PFSK-1 (cell line): Measurements from ENCODE around the gene CELF4.

Experiments
- FOXP2 ChIP-seq: optimal IDR thresholded peaks from 2 replicates; pipeline ENCODE3; 2011; ENCODE audit warnings: borderline replicate concordance, control low read depth, inconsistent platforms; ENCODE audit not compliant: insufficient read depth; ENCODE audit errors: extremely low read length, extremely low read depth
- POLR2AphosphoS5 ChIP-seq: IDR thresholded peaks from 2 replicates; pipeline ENCODE4 v1.6.1; 2012; ENCODE audit warnings: low read depth, mild to moderate bottlenecking, control low read depth, low read length, moderate library complexity
- REST ChIP-seq, 2 experiments: IDR thresholded peaks; 2 replicates each; pipeline versions ENCODE4 v1.6.1 to v1.8.0; 2011 to 2012; ENCODE audit warnings: low read depth in 2 of 2, low read length in 2 of 2, control low read depth in 1 of 2, inconsistent platforms in 1 of 2, mild to moderate bottlenecking in 1 of 2, moderate library complexity in 1 of 2; ENCODE audit not compliant: insufficient read depth in 1 of 2
- SIN3A ChIP-seq: IDR thresholded peaks from 2 replicates; pipeline ENCODE4 v1.6.1; 2012; ENCODE audit warnings: mild to moderate bottlenecking, low read length, moderate library complexity, borderline replicate concordance; ENCODE audit not compliant: insufficient read depth
- TAF1 ChIP-seq: IDR thresholded peaks from 2 replicates; pipeline ENCODE4 v1.6.1; 2012; ENCODE audit warnings: low read length, control low read depth, borderline replicate concordance; ENCODE audit not compliant: insufficient read depth

CELF4 gene

GRCh38 chr18:37499044-37499443 is 66.6 kb downstream of the CELF4 start:
- TF ChIP-seq TAF1 (no peak), FOXP2 (no peak), SIN3A (no peak), POLR2AphosphoS5 (no peak), REST (IDR thresholded peaks at IDR 0.05; ENCODE audit: insufficient read depth in 1 of 2, low read depth in 2 of 2, low read length in 2 of 2) (no peak)

- TF ChIP-seq REST (IDR thresholded peaks at IDR 0.05; ENCODE audit: insufficient read depth in 1 of 2, low read depth in 2 of 2, low read length in 2 of 2) (no peak), SIN3A (no peak), FOXP2 (no peak), POLR2AphosphoS5 (no peak), TAF1 (no peak)
Measured at GRCh38 chr18:37497853-37498518, 67.6 kb downstream of the CELF4 start.

- TF ChIP-seq REST (IDR thresholded peaks at IDR 0.05; ENCODE audit: insufficient read depth in 1 of 2, low read depth in 2 of 2, low read length in 2 of 2) (no peak), SIN3A (no peak), TAF1 (no peak), POLR2AphosphoS5 (no peak), FOXP2 (no peak)
Measured at GRCh38 chr18:37496568-37496967, 69.0 kb downstream of the CELF4 start.

- TF ChIP-seq FOXP2 (no peak), TAF1 (no peak), SIN3A (no peak), POLR2AphosphoS5 (no peak), REST (IDR thresholded peaks at IDR 0.05; ENCODE audit: insufficient read depth in 1 of 2, low read depth in 2 of 2, low read length in 2 of 2) (no peak)
Measured at GRCh38 chr18:37495354-37495753, 70.2 kb downstream of the CELF4 start.

- no peak for TF ChIP-seq POLR2AphosphoS5
- no peak for TF ChIP-seq SIN3A
- no peak for TF ChIP-seq TAF1
Measured at GRCh38 chr18:37494406-37494805, 71.2 kb downstream of the CELF4 start.
